MCF 10A (cell line): ENCODE results near the gene GNB1. TPM values are rescaled to one million over a fixed set of nuclear protein-coding genes. Genes with fewer than 3 reads are reported as not detected.
A peak's percentile ranks its signal among the peaks of the same experiment; 100 is the strongest.

Experiments
- BruUV-seq: library from RNA; stranded (reverse); fragments of 400-500 nt; replicated peaks from 2 replicates; lab custom pipeline; 2021; lab: Mats Ljungman, UMichigan
- CTCF ChIA-PET: fragments of 300-600 bp; sonication (Branson Sonifier 250); formaldehyde crosslinking; extraction: SDS; loops from one replicate; lab custom pipeline; 2021; ENCODE audit warnings: antibody characterized with exemption, inconsistent platforms; lab: Yijun Ruan, JAX
- POLR2A ChIA-PET: fragments of 300-600, 350-650 bp; sonication (Branson Sonifier 250); formaldehyde crosslinking; extraction: SDS; loops from one replicate; lab custom pipeline; 2020; ENCODE audit warnings: antibody characterized with exemption, inconsistent platforms; lab: Yijun Ruan, JAX
- DNase-seq: peaks from one replicate; pipeline ENCODE4 v3.0.0-alpha.2; 2018; ENCODE audit not compliant: unreplicated experiment
- H3K27ac Mint-ChIP-seq: one replicate; pipeline ENCODE4 v1.8.0; 2022; ENCODE audit warnings: mild to moderate bottlenecking, low read depth, mixed read lengths; ENCODE audit not compliant: unreplicated experiment
- H3K27me3 Mint-ChIP-seq: one replicate; pipeline ENCODE4 v1.8.0; 2022; ENCODE audit warnings: mixed read lengths; ENCODE audit not compliant: insufficient read depth, unreplicated experiment
- H3K36me3 Mint-ChIP-seq: one replicate; pipeline ENCODE4 v1.8.0; 2022; ENCODE audit warnings: mild to moderate bottlenecking, moderate library complexity, mixed read lengths; ENCODE audit not compliant: insufficient read depth, unreplicated experiment
- H3K4me1 Mint-ChIP-seq: one replicate; pipeline ENCODE4 v1.8.0; 2022; ENCODE audit warnings: mixed read lengths; ENCODE audit not compliant: insufficient read depth, unreplicated experiment
- H3K4me3 Mint-ChIP-seq: one replicate; pipeline ENCODE4 v1.8.0; 2022; ENCODE audit warnings: mild to moderate bottlenecking, moderate library complexity, mixed read lengths; ENCODE audit not compliant: unreplicated experiment
- H3K9me3 Mint-ChIP-seq: one replicate; pipeline ENCODE4 v1.8.0; 2022; ENCODE audit warnings: mixed read lengths; ENCODE audit not compliant: unreplicated experiment
- CTCF ChIP-seq: fragments of 200-600 bp; IDR thresholded peaks from one replicate; pipeline ENCODE4 v1.8.0; 2022; ENCODE audit warnings: antibody characterized with exemption, mild to moderate bottlenecking; ENCODE audit not compliant: unreplicated experiment
- intact Hi-C: fragments of 100-400 bp; cut with micrococcal nuclease; formaldehyde crosslinking; loops from 2 replicates; pipeline ENCODE4 v1.14.1; 2022
- total RNA-seq: library from RNA; stranded (reverse); gene quantifications from 2 replicates; pipeline ENCODE4 v1.2.3, GENCODE V29; 2022

GNB1 gene
- total RNA-seq, 1 experiment from 2014 or later, result 430 TPM

- POLR2A ChIA-PET, result interaction anchor here (0.6 to 1.5 kb wide), 2 partner anchors 12 to 17 kb away, joined by 3 to 5 read pairs; no protein-coding TSS in a partner anchor
- TF ChIP-seq CTCF, result no peak
- Mint-ChIP-seq H3K4me1 (peaks cover 21% of the 10 kb centered on the region), H3K27ac (no peak overlapping the region), H3K36me3 (peaks cover 58% of the 10 kb centered on the region), H3K9me3 (no peaks in the 10 kb centered on the region), H3K4me3 (no peak overlapping the region), H3K27me3 (no peaks in the 10 kb centered on the region)
- intact Hi-C loops, result no loop called here
- no peak for DNase-seq
- BruUV-seq, result no TSS peak
- CTCF ChIA-PET, result interaction anchor here (0.9 kb wide), 1 partner anchor 17 kb away, joined by 3 read pairs; no protein-coding TSS in a partner anchor
Observed at GRCh38 chr1:1836119-1836518, 54.8 kb downstream of the GNB1 start.

GRCh38 chr1:1835546-1835945, 55.3 kb downstream of the GNB1 start:
- CTCF ChIA-PET, result interaction anchor here (0.9 kb wide), 1 partner anchor 18 kb away, joined by 3 read pairs; no protein-coding TSS in a partner anchor
- BruUV-seq, result no TSS peak
- H3K4me1 Mint-ChIP-seq, result peaks cover 21% of the 10 kb centered on the region
- DNase-seq, result peak; percentile 63
- intact Hi-C loops, result no loop called here
- peak overlapping the region; percentile 25 for H3K27ac Mint-ChIP-seq
- H3K36me3 Mint-ChIP-seq, result peaks cover 58% of the 10 kb centered on the region
- H3K4me3 Mint-ChIP-seq, result no peak overlapping the region
- no peaks in the 10 kb centered on the region for H3K9me3 Mint-ChIP-seq
- H3K27me3 Mint-ChIP-seq, result no peaks in the 10 kb centered on the region
- no peak for TF ChIP-seq CTCF
- POLR2A ChIA-PET, result interaction anchor here (1.5 kb wide), 1 partner anchor 18 kb away, joined by 3 read pairs; no protein-coding TSS in a partner anchor

- DNase-seq, result no peak
- TF ChIP-seq CTCF, result no peak
- peaks cover 58% of the 10 kb centered on the region for H3K36me3 Mint-ChIP-seq
- POLR2A ChIA-PET, result no interaction called here
- no peaks in the 10 kb centered on the region for H3K9me3 Mint-ChIP-seq
- H3K4me3 Mint-ChIP-seq, result no peak overlapping the region
- H3K4me1 Mint-ChIP-seq, result peaks cover 21% of the 10 kb centered on the region
- no TSS peak for BruUV-seq
- intact Hi-C loops, result no loop called here
- no peaks in the 10 kb centered on the region for H3K27me3 Mint-ChIP-seq
- CTCF ChIA-PET, result interaction anchor here (0.8 kb wide), 1 partner anchor 73 kb away, joined by 3 read pairs; no protein-coding TSS in a partner anchor
- no peak overlapping the region for H3K27ac Mint-ChIP-seq
Observed at GRCh38 chr1:1833916-1834325, 57.0 kb downstream of the GNB1 start.

GRCh38 chr1:1833456-1833855, 57.4 kb downstream of the GNB1 start:
- no peak for TF ChIP-seq CTCF
- DNase-seq, result no peak
- POLR2A ChIA-PET, result interaction anchor here (0.6 kb wide), 1 partner anchor 20 kb away, joined by 3 read pairs; no protein-coding TSS in a partner anchor
- H3K27me3 Mint-ChIP-seq, result no peaks in the 10 kb centered on the region
- H3K36me3 Mint-ChIP-seq, result peaks cover 62% of the 10 kb centered on the region
- no TSS peak for BruUV-seq
- intact Hi-C loops, result no loop called here
- CTCF ChIA-PET, result interaction anchor here (0.8 kb wide), 1 partner anchor 74 kb away, joined by 3 read pairs; no protein-coding TSS in a partner anchor
- no peak overlapping the region for H3K4me3 Mint-ChIP-seq
- H3K27ac Mint-ChIP-seq, result no peak overlapping the region
- peaks cover 21% of the 10 kb centered on the region for H3K4me1 Mint-ChIP-seq
- no peaks in the 10 kb centered on the region for H3K9me3 Mint-ChIP-seq
